ENCODE results near the gene COL24A1.

- TF ChIP-seq CTCF (IDR thresholded peaks at IDR 0.05; ENCODE audit: control extremely low read depth in 1 of 3, insufficient read depth in 1 of 3, low read depth in 1 of 3, low read length in 3 of 3): no peak
- TF ChIP-seq POLR2A (IDR thresholded peaks at IDR 0.05; ENCODE audit: control extremely low read depth in 1 of 2, low read depth in 2 of 2, low read length in 2 of 2): no peak
- TF ChIP-seq EZH2 (IDR thresholded peaks at IDR 0.05; ENCODE audit: low read depth, low read length, severe bottlenecking): no peak
- no peak for TF ChIP-seq MAFK (IDR thresholded peaks at IDR 0.05; ENCODE audit: low read depth, low read length)
- no peak for TF ChIP-seq MAX (IDR thresholded peaks at IDR 0.05)
- TF ChIP-seq RAD21 (IDR thresholded peaks at IDR 0.05 in 1 of 2, conservative IDR thresholded peaks at IDR 0.05 in 1 of 2; ENCODE audit: low read depth in 2 of 2, low read length in 2 of 2): no peak
- no peak for TF ChIP-seq CREB1 (IDR thresholded peaks at IDR 0.05)
- no peak for TF ChIP-seq ZNF274 (IDR thresholded peaks at IDR 0.05; ENCODE audit: borderline replicate concordance, extremely low read depth, low read length)
- no peak for TF ChIP-seq SIX5 (IDR thresholded peaks at IDR 0.05; ENCODE audit: low read depth, low read length)
- no peak for TF ChIP-seq POLR2AphosphoS5 (IDR thresholded peaks at IDR 0.05; ENCODE audit: low read depth, low read length)
Observed at GRCh38 chr1:85975912-85976371, 180.6 kb downstream of the COL24A1 start.

Measured in H1 (cell line).